Measurements from ENCODE around the gene CDK10. TPM values are rescaled to one million over a fixed set of nuclear protein-coding genes. Genes with fewer than 3 reads are reported as not detected.

The CDK10 gene
- total and polyA plus RNA-seq, 8 donors: 74.8 to 160 (median 105) TPM

- intact Hi-C loops (cut with DNase I): no loop called here
- Histone ChIP-seq H3K36me3 (no peaks in the 10 kb centered on the region), H3K4me1 (peaks cover 6 to 8% of the 10 kb centered on the region in 2 donors), H3K9me3 (peaks cover 0 to under 1% of the 10 kb centered on the region in 2 donors), H3K27ac (peak overlapping the region; percentile 19 to 70), H3K27me3 (no peaks in the 10 kb centered on the region), H3K4me3 (no peak overlapping the region)
- ATAC-seq (no peak), DNase-seq (no peak)
- no peak for TF ChIP-seq CTCF (IDR thresholded peaks at IDR 0.05)
These were observed 14.1 kb upstream of the CDK10 start for GRCh38 chr16:89672177-89672941.

GRCh38 chr16:89678258-89678657, 8.2 kb upstream of the CDK10 start:
- Histone ChIP-seq H3K4me3 (no peak overlapping the region), H3K36me3 (no peaks in the 10 kb centered on the region), H3K27me3 (no peaks in the 10 kb centered on the region), H3K27ac (no peak overlapping the region), H3K4me1 (no peaks in the 10 kb centered on the region), H3K9me3 (peaks cover 0 to 13% of the 10 kb centered on the region in 2 donors)
- DNase-seq (no peak), ATAC-seq (no peak)
- intact Hi-C loops (cut with DNase I): no loop called here
- TF ChIP-seq CTCF (IDR thresholded peaks at IDR 0.05): no peak

GRCh38 chr16:89685916-89686315, 573 bp upstream of the CDK10 start:
- peaks cover 0 to 17% of the 10 kb centered on the region in 2 donors for H3K36me3 ChIP-seq
- H3K27ac ChIP-seq: no peak overlapping the region
- ATAC-seq (no peak), DNase-seq (peak in 1 of 4 donors; percentile 32)
- intact Hi-C loops (cut with DNase I): loop anchor here in 1 of 2 donors (10.0 kb wide), 1 partner anchor 59 kb away; no protein-coding TSS in a partner anchor
- no peaks in the 10 kb centered on the region for H3K9me3 ChIP-seq
- peaks cover 8 to 13% of the 10 kb centered on the region in 2 donors for H3K4me1 ChIP-seq
- no peak for TF ChIP-seq CTCF (IDR thresholded peaks at IDR 0.05)
- no peak overlapping the region for H3K4me3 ChIP-seq
- H3K27me3 ChIP-seq: no peaks in the 10 kb centered on the region

- TF ChIP-seq CTCF (IDR thresholded peaks at IDR 0.05): no peak
- no peaks in the 10 kb centered on the region for H3K27me3 ChIP-seq
- H3K4me1 ChIP-seq: peaks cover 8 to 13% of the 10 kb centered on the region in 2 donors
- intact Hi-C loops (cut with DNase I): loop anchor here in 1 of 2 donors (10.0 kb wide), 1 partner anchor 57 kb away; no protein-coding TSS in a partner anchor
- peak overlapping the region; percentile 71 to 97 for H3K4me3 ChIP-seq
- H3K9me3 ChIP-seq: no peaks in the 10 kb centered on the region
- peak overlapping the region; percentile 80 to 82 for H3K27ac ChIP-seq
- peaks cover 0 to 31% of the 10 kb centered on the region in 2 donors for H3K36me3 ChIP-seq
- DNase-seq: peak in 2 of 4 donors; percentile 33 to 58
- ATAC-seq: peak; percentile 66
These were observed 827 bp downstream of the CDK10 start for GRCh38 chr16:89687092-89687940.

- Histone ChIP-seq H3K36me3 (peaks cover 0 to 42% of the 10 kb centered on the region in 2 donors), H3K9me3 (no peaks in the 10 kb centered on the region), H3K27ac (no peak overlapping the region), H3K4me1 (peaks cover 8 to 13% of the 10 kb centered on the region in 2 donors), H3K4me3 (no peak overlapping the region), H3K27me3 (no peaks in the 10 kb centered on the region)
- DNase-seq (no peak), ATAC-seq (no peak)
- TF ChIP-seq CTCF (IDR thresholded peaks at IDR 0.05): no peak
- intact Hi-C loops (cut with DNase I): loop anchor here in 1 of 2 donors (10.0 kb wide), 1 partner anchor 56 kb away; no protein-coding TSS in a partner anchor
These were observed 1.9 kb downstream of the CDK10 start for GRCh38 chr16:89688395-89688794.

All from left lung (tissue), 10 donors.